Thyroid gland (tissue), 4 donors: ENCODE data around the gene TRPM1.

Experiments used
- CTCF ChIP-seq, 6 experiments: fragments of 200-600 bp in 3 of 6; fragments of 450-650 bp in 3 of 6; sonication (generic) in 3 of 6; IDR thresholded peaks; one replicate each; pipeline ENCODE4 v1.5.1; 2016 to 2019; ENCODE audit warnings: antibody characterized with exemption in 6 of 6, mild to moderate bottlenecking in 2 of 6, inconsistent platforms in 1 of 6, moderate library complexity in 1 of 6
- POLR2A ChIP-seq, 2 donors: fragments of 450-650 bp; IDR thresholded peaks; one replicate each; pipeline ENCODE4 v1.6.1; 2017; ENCODE audit warnings: antibody characterized with exemption in 2 of 2, mild to moderate bottlenecking in 2 of 2, moderate library complexity in 1 of 2

- TF ChIP-seq CTCF (IDR thresholded peaks at IDR 0.05) (no peak), POLR2A (IDR thresholded peaks at IDR 0.05) (no peak)
These were observed 47.0 kb upstream of the TRPM1 start for GRCh38 chr15:31148297-31149087.
